Nephron (organoid): ENCODE measurements around the gene LPP.

Experiments
- H3K27ac Mint-ChIP-seq, 3 experiments: 2 replicates each; pipeline ENCODE4 v1.8.0; 2020; ENCODE audit warnings: mixed read lengths in 3 of 3, mild to moderate bottlenecking in 2 of 3, moderate library complexity in 1 of 3
- H3K27me3 Mint-ChIP-seq: 2 replicates; pipeline ENCODE4 v1.8.0; 2021; ENCODE audit warnings: low read depth, mild to moderate bottlenecking, moderate library complexity, mixed read lengths
- H3K36me3 Mint-ChIP-seq: 2 replicates; pipeline ENCODE4 v1.8.0; 2020; ENCODE audit warnings: low read depth, mixed read lengths
- H3K4me1 Mint-ChIP-seq: 2 replicates; pipeline ENCODE4 v1.8.0; 2020; ENCODE audit warnings: mixed read lengths
- H3K4me3 Mint-ChIP-seq, 3 experiments: 2 replicates each; pipeline ENCODE4 v1.8.0; 2020; ENCODE audit warnings: mild to moderate bottlenecking in 3 of 3, mixed read lengths in 3 of 3, moderate library complexity in 2 of 3
- H3K9me3 Mint-ChIP-seq: 2 replicates; pipeline ENCODE4 v1.8.0; 2020; ENCODE audit warnings: mixed read lengths
- CTCF ChIP-seq, 3 experiments: fragments of 200-600 bp; sonication (generic); IDR thresholded peaks; one replicate each; pipeline ENCODE4 v1.5.0; 2021; ENCODE audit warnings: antibody characterized with exemption in 3 of 3; ENCODE audit not compliant: unreplicated experiment in 3 of 3

Gene LPP

DNA sequence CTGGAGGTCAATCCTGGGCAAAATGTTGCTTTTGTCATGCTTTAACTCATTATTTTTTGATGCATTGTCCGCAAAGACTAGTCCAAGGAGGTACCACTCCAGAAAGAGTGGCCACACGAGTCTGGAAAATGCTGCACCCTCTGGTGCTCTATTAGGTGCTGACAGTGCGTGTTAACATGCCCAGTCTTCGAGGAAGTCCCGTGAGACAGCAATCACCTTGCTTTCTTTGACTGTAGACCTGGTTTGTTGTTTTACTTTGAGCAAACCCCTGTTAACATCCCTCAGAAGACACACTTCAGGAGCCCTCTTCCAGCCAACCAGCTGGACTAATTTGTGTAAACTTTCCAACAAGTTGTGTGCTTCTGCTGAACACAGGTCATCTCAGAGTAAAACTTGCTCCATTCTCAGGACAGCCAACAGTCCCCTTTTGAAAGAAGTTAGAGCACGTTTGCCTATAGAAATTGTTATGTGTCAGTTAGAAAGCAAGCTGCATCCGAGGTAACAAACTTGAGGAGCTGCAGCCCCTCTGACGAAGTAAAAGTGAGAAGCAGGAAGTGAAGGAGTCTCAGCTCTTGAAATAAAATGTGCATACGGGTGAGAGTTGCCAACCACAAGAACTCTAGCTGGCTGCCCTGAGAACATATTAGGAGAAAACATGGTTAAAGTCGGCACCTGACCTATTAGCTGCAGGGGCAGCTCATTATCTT, 205.0 kb downstream of the LPP start:
- no peaks in the 10 kb centered on the region for H3K4me1 Mint-ChIP-seq
- no peaks in the 10 kb centered on the region for H3K9me3 Mint-ChIP-seq
- no peak overlapping the region for H3K27ac Mint-ChIP-seq
- TF ChIP-seq CTCF (IDR thresholded peaks at IDR 0.05; ENCODE audit: unreplicated experiment in 3 of 3): no peak
- H3K36me3 Mint-ChIP-seq: no peaks in the 10 kb centered on the region
- H3K4me3 Mint-ChIP-seq: no peak overlapping the region
- H3K27me3 Mint-ChIP-seq: no peaks in the 10 kb centered on the region

DNA sequence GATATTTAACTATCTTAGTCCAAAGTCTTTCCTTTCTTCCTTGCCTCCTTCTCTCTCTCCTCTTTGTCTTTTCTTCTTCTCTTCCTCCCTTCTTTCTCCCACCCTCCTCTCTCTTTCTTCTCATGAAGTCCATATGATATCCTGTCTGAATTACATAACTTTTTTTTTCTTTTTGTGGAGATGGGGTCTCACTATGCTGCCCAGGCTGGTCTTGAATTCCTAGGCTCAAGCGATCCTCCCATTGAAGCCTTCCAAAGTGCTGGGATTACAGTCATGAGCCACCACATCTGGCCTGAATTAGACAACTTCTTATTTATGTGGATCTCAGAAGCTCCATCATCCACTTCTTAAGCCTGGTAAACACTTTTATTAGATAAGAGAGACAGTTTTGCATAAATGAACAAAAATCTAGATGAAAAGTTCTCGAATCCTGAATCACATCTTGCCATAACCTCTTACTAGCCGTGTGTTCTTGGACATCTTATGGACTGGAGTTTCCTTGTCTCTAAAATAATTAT, 206.5 kb downstream of the LPP start:
- no peak overlapping the region for H3K4me3 Mint-ChIP-seq
- H3K4me1 Mint-ChIP-seq: no peaks in the 10 kb centered on the region
- no peaks in the 10 kb centered on the region for H3K9me3 Mint-ChIP-seq
- no peak overlapping the region for H3K27ac Mint-ChIP-seq
- no peaks in the 10 kb centered on the region for H3K36me3 Mint-ChIP-seq
- no peak for TF ChIP-seq CTCF (IDR thresholded peaks at IDR 0.05; ENCODE audit: unreplicated experiment in 3 of 3)
- H3K27me3 Mint-ChIP-seq: no peaks in the 10 kb centered on the region

DNA sequence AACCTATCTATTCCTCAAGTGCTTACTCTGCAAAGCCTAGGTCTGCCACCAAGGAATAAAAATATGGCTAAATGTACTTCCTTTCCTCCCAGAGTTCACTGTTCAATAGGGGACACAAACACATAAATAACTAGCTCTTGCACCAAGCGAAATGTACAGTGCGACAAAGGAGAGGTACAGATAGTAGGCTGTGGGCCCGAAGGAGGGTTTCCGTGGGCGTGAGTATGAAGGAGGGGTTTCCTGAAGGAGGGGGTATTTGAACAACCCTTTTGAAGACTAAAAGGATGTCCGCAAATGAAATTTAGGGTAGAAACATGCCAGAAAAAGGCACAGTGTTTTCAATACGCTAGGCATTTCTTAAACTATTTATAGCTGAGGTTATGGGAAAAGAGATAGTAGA, 207.9 kb downstream of the LPP start:
- Mint-ChIP-seq H3K27me3 (no peaks in the 10 kb centered on the region), H3K4me3 (no peak overlapping the region), H3K9me3 (no peaks in the 10 kb centered on the region), H3K36me3 (no peaks in the 10 kb centered on the region), H3K27ac (no peak overlapping the region), H3K4me1 (peaks cover 5% of the 10 kb centered on the region)
- no peak for TF ChIP-seq CTCF (IDR thresholded peaks at IDR 0.05; ENCODE audit: unreplicated experiment in 3 of 3)

DNA sequence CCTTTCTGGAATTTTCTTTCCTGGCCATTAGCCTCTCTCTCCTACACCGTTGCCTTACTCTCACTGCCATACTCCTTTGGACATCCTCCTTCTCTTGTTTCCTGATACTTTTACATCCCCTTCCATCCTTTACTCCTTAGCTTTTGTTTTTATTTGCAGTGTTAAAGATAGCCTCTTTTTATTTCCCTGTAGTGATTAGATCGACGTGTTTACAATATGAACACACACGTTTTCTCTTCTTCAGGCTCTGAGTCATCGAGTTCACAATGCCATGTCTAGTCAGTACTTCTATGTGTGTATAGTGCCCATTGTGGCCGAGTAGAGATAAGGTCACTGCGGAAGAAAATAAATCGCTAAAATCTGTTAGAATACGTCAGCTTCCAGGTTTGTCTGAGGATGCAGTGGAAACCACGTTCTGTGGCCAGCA, 208.5 kb downstream of the LPP start:
- Mint-ChIP-seq H3K36me3 (no peaks in the 10 kb centered on the region), H3K4me3 (no peak overlapping the region), H3K27ac (no peak overlapping the region), H3K9me3 (no peaks in the 10 kb centered on the region), H3K27me3 (no peaks in the 10 kb centered on the region), H3K4me1 (peaks cover 5% of the 10 kb centered on the region)
- TF ChIP-seq CTCF (IDR thresholded peaks at IDR 0.05; ENCODE audit: unreplicated experiment in 3 of 3): no peak

- Mint-ChIP-seq H3K4me3 (no peak overlapping the region), H3K36me3 (no peaks in the 10 kb centered on the region), H3K4me1 (peaks cover 5% of the 10 kb centered on the region), H3K27ac (no peak overlapping the region), H3K27me3 (no peaks in the 10 kb centered on the region), H3K9me3 (no peaks in the 10 kb centered on the region)
- no peak for TF ChIP-seq CTCF (IDR thresholded peaks at IDR 0.05; ENCODE audit: unreplicated experiment in 3 of 3)
Measured at GRCh38 chr3:188365184-188365583, 211.2 kb downstream of the LPP start.
